RKO (cell line): ENCODE measurements around the gene RHD.
A peak's percentile ranks its signal among the peaks of the same experiment; 100 is the strongest.
"Not testable (repeated sequence)": the region's sequence is repeated elsewhere in the genome, so short reads cannot be mapped to it uniquely, and the experiment has no call there.

Experiments
- DNase-seq: peaks from one replicate; pipeline ENCODE4 v3.0.0-alpha.2; 2016; ENCODE audit warnings: low spot score

Gene RHD

DNA sequence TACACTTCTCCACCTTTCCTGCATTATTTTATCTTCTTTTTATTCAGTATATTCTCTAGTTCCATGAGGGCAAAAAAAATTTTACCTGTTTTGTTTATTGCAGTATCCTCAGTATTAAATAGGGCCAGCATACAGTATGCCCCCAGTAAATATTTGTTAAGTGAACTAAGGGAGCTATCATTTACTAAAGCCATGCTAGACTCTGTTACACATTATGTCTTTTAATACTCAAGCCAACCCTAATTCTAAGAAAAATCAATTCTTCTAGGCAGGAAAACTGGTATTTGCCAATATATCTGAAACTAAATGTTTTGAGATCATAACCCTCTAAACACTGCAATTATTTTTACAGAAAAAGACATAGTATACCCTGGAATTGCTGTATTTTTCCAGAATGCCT, 84.1 kb downstream of the RHD start:
- DNase-seq, result no peak

DNA sequence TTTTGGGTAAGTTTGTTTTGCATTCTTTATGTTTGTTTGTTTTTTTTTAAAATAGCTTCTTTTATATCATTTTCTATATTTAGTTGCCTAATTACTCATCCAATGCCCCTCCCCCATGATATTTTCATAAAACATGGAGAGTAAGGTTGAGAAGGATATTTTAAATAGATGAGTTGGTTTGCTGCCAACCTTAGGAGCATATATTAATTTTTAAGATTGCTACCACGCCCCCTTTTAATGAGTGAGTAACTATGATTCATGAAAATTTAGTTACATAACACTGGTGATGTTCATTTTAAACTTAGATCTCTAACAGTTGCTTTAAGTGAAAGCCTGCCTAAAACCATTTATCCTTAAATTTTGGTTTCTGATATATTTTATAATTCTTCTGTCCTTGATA, 84.5 kb downstream of the RHD start:
- DNase-seq, result no peak

DNA sequence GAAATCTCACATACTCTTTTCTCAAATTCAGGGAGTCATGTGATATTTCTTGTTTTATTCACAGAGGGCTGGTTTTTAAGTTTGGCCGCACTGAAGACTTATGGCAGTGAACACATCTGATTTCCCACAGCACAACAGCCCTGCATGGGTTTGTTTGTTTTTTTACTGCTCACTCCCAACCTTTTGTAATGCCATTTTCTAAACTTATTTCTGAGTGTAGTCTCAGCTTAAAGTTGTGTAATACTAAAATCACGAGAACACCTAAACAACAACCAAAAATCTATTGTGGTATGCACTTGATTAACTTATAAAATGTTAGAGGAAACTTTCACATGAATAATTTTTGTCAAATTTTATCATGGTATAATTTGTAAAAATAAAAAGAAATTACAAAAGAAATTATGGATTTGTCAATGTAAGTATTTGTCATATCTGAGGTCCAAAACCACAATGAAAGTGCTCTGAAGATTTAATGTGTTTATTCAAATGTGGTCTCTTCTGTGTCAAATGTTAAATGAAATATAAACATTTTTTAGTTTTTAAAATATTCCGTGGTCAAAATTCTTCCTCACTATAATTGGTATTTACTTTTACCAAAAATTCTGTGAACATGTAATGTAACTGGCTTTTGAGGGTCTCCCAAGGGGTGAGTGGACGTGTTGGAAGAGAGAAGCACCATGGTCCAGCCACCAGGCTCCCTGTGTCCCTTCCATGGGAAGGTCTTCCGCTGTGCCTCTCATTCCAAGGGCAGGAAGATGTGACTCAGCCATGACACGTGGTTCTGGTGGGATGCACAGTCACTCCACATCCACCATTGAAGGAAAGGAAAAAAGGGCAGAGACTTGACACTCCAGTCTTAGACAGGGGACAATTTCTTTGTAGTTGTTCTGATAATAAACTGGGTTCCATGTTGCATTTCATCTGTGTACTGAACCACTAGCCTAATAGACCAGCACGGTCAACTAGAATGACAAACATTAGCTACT, 88.6 kb downstream of the RHD start:
- peak; percentile 61 for DNase-seq

DNA sequence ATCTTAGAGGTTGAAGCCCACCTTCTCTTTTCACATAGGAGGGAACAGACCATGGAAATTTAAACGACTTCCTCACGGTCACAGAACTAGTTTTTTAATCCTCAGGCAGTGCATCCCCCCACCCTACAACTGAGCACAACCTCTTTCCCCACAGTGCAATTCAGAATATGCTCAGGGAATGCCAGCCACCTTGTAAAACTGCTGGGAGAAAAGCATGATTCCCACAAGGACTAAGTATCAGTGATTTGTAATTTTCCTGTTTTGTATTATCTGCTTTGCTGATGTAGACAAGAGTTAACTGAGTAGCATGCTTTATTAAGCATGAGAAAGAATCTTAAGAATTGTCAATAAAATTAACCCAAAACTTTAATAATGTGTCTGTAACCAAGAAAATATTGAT, 89.6 kb downstream of the RHD start:
- no peak for DNase-seq

DNA sequence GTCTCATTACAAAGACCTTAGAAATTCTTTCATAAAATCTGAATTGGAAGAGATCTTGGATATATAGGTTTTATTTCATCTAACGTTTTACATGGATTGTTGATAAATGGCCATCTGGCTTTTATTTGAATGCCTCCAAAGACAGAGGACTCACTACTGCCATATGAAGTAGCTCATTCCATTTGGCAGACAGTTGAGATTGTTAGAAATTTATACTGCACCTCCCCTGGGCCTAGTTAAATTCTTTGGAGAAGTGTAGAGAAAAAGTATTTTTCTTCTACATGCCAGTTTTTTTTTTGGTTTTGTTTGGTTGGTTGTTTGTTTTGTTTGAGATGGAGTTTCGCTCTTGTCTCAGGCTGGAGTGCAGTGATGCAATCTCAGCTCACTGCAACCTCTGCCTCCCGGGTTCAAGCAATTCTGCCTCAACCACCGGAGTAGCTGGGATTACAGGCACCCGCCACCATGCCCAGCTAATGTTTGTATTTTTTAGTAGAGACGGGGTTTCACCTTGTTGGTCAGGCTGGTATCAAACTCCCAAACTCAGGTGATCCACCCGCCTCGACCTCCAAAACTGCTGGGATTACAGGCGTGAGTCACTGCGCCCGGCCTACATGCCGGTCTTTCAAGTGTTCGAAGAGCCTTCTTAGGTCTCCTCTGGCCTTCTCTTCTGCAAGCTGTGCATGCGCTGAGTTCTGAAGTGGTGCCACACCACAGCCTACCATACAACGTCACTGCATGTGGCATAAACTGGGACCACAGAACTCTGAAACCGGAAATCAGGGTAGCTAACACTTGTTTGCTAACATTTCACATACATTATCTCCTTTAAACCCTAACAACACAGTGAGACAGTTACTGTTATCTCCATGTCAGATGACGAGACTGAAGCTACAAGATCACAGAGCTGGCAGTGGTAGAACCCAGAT, 90.6 kb downstream of the RHD start:
- not testable (repeated sequence) for DNase-seq

DNA sequence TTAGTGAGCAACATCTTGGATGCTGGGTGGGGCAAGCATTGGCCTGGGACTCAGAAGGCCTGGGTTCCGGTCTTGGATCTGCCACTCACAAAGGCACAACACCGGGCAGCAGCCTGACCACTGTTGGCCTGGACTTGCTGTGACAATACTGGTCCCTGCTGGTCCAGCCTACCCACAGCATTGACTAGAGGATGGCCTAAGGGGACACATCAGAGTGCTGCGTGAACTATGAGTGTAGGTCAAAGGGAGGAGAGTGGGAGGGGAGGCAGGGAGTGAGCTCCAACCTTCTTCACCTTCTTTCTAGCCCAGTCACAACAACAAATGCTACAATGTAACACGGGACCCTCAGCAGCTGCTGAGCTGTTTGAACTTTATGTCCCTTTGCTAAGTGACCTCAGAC, 96.9 kb downstream of the RHD start:
- DNase-seq, result no peak

DNA sequence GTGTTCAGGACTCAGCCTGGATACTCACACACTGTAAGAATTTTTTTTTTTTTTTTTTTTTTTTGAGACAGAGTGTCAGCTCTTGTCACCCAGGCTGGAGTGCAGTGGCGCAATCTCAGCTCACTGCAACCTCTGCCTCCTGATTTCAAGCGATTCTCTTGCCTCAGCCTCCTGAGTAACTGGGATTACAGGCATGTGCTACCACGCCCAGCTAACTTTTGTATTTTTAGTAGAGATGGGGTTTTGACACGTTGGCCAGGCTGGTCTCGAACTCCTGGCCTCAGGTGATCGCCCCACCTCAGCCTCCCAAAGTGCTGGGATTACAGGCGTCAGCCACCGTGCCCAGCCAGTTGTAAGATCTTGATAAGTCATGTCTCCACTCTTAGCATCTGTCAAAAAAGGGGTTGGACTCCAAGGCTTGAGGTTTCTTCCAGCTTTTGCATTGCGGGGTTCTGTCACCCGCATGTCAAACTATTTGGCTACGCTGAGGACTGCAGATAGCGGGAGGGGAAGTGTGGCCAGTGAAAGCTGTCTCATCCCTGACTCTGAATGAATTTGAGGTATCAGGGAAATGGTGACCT, 97.5 kb downstream of the RHD start:
- DNase-seq, result not testable (repeated sequence)

DNA sequence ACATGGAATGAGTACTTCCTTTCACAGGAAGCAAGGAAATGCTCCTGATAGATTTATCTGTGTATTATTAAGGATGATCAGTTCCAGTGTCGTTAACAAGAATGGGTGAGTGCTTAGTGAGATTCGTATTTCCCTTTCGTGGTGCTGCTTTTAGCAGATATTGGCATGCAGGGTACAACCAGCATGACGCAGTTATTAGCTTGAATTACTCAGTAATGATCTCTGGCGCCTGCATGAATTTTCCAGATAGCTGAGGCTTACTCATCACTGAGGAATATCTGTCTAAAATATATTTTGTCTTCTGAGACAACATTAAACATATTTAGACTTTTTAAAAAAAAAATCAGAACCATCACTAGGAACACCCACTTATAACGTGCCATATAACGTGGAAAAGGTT, 99.4 kb downstream of the RHD start:
- DNase-seq, result peak; percentile 29

DNA sequence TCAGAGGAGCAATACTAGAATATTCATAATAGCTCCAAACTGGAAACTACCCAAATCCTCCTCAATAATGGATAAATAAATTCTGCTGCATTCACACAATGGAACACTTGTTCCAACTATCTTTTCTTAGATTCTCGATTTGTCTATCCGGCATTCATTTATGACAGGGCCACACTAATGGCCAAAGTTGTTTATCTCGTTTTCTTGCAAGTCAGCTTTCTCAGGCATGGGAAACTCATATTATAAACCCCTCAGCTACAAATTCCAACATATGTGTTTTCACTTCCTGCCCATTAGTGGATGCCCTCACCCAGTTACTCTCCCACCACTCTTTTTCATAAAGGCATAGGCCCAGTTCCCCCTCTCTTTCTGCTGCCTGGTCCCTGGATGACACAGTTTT, 106.1 kb downstream of the RHD start:
- DNase-seq, result not testable (repeated sequence)
